Posterior vena cava (tissue), 2 donors: ENCODE data around the gene AMMECR1L. TPM values are rescaled to one million over a fixed set of nuclear protein-coding genes. Genes with fewer than 3 reads are reported as not detected.
"Not testable (repeated sequence)": the region's sequence is repeated elsewhere in the genome, so short reads cannot be mapped to it uniquely, and the experiment has no call there.

ENCODE experiments used
- DNase-seq: peaks from one replicate; pipeline ENCODE4 v3.0.0-alpha.2; 2020; ENCODE audit warnings: low spot score
- intact Hi-C, 2 donors: fragments of 100-400 bp; cut with DNase I; formaldehyde crosslinking; loops; one replicate each; pipeline versions ENCODE4 v1.14.1 to v1.14.2; 2022 to 2023
- long read RNA-seq, 2 donors: library from polyadenylated mRNA; unstranded; transcript quantifications; one replicate each; pipeline ENCODE4 v2.0.0, GENCODE V29; 2020 to 2021
- total RNA-seq, 2 donors: library from RNA; stranded (reverse); fragmentation: NEBNext Ultra II Directional; extraction: Animal tissue kit (Norgen Biotek cat#: 25700); gene quantifications; one replicate each; pipeline ENCODE4 v1.2.1, GENCODE V29; 2021
- donor health status: DM: yes; HTN: yes; CAD: no.
- donor health status: DM: yes; HTN: yes; CAD: no.

AMMECR1L gene
- 10 to 100 TPM; 14.2 to 15.4 TPM for total RNA-seq
- long read RNA-seq, donor 1, partial matches to known transcripts: 1 of 3 reads
- long read RNA-seq, donor 1, other reads (novel, unspliced or antisense): 2 of 3 reads
- long read RNA-seq, donor 2, full-length matches to known transcripts: 1 of 5 reads
- long read RNA-seq, donor 2, partial matches to known transcripts: 0 of 5 reads
- long read RNA-seq, donor 2, other reads (novel, unspliced or antisense): 4 of 5 reads

DNA sequence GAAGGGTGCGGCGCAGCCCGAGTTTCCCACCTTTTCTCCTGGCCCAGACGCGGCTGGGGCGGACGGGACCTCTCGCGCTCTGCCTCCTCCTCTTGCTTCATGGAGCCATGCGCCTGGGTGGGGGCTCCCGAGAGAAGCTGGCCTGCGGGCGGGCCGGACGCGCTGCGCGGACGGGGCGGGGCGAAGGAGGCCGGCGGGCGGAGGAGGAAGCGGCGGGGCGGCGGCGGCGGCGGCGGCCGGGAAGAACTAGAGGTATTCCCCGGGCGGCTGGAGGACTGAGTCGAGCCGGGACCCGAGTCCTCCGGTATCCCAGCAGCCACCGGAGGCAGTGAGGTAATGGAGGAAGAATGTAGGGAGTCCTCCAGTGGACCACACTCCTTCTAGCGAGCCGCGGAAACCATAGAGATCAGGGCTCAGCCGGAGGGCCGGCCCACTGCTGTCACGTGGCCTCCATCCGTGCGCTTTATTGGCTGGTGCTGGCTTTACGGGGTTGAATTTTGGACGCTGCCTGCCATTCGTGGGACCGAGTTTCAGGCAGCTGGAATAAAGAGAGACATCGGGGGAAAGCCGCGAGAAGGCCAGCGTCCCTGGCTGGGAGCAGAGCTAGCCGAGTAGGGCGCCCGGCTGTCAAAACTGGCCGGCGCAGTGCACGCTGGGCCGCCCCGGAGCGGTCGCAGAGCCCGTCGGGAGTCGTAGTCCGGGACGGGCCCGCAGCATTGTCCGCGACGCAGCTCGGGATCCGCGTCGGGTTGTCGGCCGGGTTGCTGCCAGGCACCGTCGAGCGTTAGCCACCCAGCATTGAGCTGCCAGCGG, at the start of gene AMMECR1L:
Gene AMMECR1L, minus strand, starts transcription at position 177 of the 813 bp plus-strand sequence. CDS start 11,722 bp downstream, outside the sequence.
- intact Hi-C loops: not testable (repeated sequence)
- peak; percentile 94 for DNase-seq

DNA sequence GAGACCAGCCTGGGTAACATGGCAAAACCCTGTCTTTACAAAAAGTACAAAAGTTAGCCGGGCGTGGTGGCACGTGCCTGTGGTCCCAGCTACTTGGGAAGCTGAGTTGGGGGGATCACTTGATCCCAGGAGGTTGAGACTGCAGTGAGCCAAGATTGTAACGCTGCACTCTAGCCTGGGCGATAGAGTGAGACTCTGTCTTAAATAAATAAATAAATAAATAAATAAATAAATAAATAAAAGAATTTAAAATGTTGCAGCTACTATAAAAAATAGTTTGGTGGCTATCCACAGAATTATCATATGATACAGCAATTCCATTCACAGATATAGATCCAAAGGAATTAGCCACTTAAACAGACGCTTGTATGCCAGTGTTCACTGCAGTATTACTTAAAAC, 49.6 kb upstream of the AMMECR1L start:
- intact Hi-C loops: no loop called here
- no peak for DNase-seq

DNA sequence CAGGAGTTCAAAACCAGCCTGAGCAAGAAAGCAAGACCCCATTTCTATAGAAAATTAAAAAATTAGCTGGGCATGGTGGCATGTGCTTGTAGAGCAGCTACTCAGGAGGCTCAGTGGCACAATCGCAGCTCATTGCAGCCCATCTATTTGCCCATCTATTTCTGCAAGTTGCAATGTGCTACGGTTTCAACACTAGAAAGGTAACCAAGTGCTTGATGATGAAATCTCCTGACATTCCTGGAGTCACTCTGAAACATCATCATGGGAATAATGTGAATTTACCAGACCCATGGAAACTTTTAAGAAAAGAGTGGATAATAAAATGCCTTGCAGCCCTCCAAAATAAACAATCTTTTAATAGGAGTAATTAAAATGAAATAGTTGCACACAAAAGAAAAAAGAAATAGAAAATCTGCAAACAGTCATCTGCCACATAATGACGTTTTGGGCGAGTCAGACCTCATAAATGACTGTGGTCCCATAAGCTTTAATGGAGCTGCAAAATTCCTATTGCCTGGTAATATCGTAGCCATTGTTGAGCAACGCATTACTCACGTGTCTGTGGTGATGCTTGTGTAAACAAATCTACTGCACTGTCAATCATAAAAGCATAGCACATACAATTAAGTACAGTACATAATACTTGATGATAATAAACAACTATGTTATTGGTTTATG, 46.6 kb upstream of the AMMECR1L start:
- intact Hi-C loops: no loop called here
- no peak for DNase-seq

DNA sequence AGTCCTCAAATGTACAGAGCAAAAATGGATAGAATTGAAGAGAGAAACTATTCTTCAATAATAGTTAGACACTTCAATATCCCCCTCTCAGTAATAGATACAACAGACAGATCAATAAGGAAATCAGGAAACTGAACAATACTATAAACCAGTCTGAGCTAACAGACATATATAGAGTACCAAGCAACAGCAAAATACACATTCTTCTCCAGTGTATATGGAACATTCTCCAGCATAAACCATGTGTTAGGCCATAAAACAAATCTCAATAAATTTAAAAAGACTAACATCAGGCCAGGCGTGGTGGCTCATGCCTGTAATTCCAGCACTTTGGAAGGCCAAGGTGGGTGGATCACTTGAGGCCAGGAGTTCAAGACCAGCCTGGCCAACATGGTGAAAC, 43.7 kb upstream of the AMMECR1L start:
- no peak for DNase-seq
- intact Hi-C loops: no loop called here

DNA sequence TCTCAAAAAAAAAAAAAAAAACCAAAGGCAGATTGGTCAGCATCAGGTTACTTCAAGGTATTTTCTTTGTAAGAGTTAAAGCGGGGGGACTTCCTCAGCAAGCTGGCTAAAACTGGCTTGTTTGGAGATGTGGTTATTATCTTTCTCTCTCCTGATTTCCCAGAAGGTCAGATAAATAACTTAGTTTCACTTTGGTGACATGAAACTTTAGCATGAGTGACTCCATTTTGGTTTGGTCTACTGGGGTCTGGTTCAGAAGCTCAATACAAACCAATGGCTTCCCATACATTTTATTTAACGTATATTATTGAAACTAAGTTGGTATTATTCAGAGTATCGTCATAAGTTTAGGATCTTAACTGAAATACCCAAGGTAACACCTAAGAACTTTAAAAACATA, 41.6 kb upstream of the AMMECR1L start:
- intact Hi-C loops: no loop called here
- DNase-seq: no peak

DNA sequence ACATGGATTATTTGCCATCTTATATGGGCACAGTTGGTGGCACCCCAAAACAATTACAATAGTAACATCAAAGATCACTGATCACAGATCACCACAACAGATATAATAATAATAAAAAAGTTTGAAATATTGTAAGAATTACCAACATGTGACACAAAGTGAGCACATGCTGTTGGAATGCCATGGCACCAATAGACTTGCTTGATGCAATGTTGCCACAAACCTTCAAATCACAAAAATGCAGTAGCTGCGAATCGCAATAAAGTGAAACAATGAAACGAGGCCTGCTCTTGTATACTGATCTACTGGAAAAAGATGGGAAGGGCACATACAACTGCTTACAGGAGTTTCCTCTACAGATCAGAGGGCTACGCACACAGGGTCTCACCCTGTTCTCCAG, 32.2 kb upstream of the AMMECR1L start:
- intact Hi-C loops: no loop called here
- no peak for DNase-seq

DNA sequence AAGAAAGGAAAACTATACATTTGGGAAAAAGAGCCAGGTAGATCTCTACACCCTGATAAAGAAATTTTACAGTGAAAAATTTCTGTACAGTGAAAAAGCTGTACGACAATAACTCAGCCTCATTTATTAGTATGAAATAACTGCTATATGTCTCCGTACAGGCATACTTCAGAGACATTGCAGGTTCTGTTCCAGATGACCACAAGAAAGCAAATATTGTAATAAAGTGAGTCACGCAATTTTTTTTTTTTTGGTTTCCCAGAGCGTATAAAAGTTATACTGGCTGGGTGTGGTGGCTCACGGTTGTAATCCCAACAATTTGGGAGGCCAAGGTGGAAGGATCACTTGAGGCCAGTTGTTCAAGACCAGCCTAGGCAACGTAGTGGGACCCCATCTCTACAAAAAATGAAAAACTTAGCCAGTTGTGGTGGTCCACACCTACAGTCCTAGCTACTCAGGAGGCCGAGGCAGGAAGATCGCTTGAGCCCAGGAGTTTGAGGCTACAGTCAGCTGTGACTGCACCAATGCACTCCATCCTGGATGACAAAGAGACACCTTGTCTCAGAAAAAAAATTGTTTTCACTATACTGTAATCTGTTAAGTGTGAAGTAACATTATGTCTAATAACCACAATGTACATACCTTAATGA, 28.2 kb upstream of the AMMECR1L start:
- DNase-seq: no peak
- intact Hi-C loops: no loop called here

DNA sequence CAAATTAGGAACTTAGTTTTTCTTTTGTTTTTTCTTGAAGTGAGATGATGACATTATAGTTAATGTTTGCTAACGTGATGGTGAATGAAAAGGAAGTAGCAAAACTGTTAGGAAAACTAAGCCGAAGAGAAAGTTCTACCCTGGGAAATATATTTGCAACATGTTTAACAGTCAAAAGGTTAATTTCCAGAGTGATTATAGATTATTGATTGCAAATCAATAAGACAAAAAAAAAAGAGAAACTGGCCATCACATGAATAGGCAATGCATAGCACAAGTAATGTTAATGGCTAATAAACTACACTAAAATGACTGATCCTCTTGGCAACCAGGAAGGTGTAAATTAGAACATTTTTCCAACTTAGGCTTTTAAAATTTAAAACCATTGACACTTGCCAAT, 26.0 kb upstream of the AMMECR1L start:
- intact Hi-C loops: no loop called here
- no peak for DNase-seq

DNA sequence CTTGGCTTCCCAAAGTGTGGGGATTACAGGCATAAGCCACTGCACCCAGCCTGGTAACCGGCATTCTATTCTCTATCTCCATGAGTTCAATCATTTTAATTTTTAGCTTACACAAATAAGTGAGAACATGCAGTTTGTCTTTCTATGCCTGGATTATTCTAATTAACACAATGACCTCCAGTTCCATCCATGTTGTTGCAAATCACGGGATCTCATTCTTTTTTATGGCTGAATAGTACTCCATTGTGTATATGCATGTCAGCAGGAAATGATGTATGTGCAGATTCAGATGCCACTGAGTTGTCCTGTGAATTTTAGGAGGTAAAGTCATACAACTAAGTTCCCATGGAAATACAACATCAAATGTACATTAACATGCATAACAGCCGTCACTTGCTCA, 24.7 kb upstream of the AMMECR1L start:
- no peak for DNase-seq
- intact Hi-C loops: no loop called here

DNA sequence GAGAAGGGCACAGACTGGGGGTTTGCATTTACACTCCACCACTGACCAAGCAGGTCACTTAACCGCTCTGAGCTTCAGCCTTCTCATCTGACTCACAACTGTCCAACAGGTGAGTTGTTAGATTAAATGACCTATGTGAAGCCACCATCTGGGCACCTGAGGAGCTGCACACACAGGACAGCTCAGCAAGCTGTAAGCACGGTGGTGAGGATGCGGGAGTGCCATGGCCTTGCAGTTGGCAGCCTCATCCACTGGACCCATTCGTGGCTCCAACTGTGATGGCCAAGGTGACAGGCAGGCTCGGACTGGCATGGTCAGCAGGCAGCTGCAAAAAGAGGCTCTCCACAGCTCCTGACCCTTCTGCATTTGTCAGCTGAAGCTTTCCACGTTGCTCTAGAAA, 23.3 kb upstream of the AMMECR1L start:
- DNase-seq: peak; percentile 43
- intact Hi-C loops: no loop called here

DNA sequence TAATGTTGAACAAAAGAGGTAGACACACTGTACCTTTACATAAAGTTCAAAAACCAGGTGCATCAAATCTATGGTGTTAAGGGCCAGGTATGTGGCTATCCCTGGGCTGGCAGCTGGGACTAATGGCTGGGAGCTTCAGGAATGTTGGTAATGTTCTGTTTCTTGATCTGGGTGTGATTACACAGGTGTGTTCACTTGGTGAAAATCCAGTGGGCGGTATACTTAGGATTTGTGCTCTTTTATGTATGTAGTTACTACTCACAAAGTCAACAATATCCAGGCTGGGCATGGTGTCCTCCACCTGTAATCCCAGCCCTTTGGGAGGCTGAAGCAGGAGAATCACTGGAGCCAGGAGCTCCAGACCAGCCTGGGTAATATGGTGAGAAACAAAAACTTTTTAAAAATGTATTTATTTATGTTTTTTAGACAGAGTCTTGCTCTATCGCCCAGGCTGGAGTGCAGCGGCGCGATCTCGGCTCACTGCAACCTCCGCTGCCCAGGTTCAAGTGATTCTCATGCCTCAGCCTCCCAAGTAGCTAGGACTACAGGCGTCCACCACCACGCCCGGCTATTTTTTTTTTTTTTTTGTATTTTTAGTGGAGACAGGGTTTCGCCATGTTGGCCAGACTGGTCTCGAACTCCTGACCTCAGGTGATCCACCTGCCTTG, 22.1 kb upstream of the AMMECR1L start:
- peak; percentile 29 for DNase-seq
- intact Hi-C loops: loop anchor here in 1 of 2 donors (2.0 kb wide), 1 partner anchor 23 kb away; no protein-coding TSS in a partner anchor

DNA sequence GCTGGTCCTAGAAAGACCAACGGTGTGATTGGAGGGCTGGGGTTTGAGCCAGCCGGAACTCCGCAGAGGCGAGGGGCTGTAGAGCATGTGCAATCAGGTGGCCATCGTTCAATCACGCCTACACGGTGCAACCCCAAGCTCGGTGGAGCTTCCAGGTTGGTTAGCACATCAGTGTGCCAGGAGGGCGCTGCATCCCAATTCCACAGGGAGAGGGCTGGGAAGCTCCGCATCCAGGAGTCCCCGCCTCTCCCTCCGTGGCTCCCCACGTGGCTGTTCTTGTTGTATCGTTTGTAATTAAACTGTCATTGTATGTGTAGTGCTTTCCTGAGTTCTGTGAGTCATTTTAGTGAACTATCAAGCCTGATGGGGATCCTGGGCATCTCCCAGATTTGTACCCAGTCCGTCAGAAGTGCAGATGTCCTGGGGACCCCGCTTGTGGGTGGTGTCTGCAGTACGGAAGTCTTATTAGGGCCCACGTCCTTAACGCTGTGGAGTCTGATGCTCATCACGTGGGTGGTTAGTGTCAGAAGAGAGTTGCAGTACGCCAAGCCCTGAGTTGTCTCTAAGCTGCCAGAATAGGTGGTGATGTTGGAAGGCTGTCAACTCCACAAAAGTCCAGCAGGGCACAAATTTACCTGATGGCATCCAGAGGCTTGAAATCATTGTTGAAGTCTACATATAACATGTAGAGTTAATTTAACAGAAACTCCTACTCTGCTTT, 20.6 kb upstream of the AMMECR1L start:
- intact Hi-C loops: loop anchor here in 1 of 2 donors (2.0 kb wide), 1 partner anchor 24 kb away; no protein-coding TSS in a partner anchor
- DNase-seq: peak; percentile 64

DNA sequence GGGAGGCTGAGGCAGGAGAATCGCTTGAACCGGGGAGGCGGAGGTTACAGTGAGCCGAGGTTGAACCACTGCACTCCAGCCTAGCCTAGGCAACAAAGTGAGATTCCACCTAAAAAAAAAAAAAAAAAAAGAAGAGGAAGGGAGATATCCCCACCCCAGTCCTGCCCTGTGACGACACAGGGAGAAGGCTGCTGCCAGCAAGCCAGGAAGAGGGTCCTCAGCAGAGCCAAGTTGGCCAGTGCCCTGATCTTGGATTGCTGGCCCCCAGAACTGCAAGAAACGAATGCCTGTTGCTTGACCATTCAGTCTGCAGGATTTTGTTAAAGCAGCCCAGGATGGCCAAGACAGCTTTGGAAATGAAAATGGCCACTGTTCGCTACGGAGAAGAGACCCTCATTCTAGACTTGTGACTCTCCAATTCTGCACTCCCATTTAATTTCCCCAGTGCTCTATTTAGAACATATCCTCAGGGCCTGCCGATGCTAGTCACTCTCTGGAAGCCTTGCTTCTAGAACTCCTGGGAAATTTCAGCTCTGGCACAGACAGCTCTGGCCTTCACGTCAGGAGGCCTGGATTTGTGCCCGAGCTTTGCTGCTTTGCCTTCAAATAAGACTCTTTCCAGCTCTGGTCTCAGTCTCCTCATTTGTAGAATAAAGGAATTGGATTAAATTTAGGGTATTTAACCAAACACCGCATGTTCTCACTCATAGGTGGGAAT, 15.7 kb upstream of the AMMECR1L start:
- peak; percentile 91 for DNase-seq
- intact Hi-C loops: no loop called here

DNA sequence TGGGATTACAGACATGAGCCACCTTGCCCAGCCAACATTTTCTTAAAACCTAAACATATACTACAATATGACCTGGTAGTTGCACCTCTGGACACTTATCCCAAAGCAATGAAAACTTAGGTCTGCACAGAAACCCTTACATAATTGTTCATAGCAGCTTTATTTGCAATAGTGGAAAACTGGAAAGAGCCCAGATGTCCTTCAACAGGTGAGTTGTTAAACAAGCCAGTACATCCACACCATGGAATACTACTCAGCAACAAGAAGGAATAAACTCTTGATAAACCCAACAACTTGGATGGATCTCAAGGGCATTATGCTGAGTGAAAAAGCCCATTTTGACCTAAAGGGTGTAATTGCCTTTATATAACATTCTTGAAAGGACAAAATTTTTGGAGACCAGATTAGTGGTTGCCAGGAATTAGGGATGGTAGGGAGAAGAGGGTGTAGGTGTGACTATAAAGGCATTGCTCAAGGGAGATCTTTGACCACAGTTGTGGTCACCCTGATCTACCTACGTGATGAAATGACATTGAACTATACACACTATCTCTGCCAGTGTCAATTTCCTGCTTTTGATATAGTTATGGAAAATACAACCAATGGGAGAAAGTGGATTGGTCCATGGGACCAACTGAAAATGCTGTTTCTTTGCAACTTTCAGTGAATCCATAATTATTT, 11.9 kb upstream of the AMMECR1L start:
- no peak for DNase-seq
- intact Hi-C loops: no loop called here

DNA sequence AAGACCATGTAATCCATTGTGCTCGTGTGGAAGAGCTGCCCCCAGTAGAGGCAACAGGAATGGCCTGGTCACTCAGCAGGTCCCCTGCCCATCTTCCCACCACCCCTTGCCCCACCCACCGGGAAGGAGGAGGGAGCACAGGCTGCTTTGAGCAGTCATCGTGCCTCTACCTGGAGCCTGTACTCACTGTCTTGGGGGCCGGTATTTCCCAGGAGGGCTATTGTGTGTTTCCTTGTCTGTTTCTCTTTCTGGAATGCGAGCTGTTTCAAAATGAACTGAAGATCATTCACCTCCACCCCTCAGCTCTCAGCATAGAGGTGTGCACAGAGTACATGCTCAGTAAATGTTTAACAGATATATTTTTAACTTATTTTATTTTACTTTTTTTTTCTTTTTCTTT, 7.7 kb upstream of the AMMECR1L start:
- peak; percentile 23 for DNase-seq
- intact Hi-C loops: no loop called here

DNA sequence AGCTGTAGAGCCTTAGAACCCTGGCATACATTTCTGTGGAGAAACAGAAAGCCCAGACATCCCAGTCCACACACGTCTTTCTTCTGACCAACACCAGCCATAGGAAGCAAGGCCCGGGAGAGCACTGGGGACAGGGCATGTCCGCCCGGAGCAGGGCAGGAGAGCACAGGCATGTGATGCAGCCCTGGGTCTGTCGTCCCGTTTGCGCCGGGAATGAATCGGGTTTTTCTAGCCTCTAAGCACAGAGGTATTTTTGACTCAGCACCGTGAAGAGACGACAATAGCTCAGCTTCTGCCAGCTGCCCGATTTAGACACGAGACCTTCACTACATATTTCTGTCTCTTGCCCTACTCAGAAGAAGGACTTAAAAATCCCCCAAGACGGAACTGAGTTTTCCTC, 7.3 kb upstream of the AMMECR1L start:
- intact Hi-C loops: no loop called here
- peak; percentile 53 for DNase-seq

DNA sequence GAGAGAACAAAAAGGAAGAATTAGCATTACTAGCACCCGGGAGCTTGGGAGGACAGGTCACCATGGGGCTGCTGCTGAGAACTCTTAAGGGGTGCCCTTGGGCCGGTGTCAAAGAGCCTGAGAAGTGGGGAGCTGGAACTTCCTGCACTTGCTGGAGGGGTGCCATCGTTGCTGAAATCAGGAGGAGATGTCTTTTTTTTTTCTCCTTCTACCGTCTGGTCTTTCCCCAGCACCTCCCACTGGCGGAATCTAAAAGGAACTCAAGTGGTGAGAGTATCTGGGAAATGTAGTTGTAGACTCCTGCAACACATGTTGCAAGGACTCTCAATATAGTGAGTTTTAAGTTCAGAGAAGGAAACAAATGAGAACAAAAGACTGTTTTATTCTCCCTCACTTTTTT, 6.1 kb upstream of the AMMECR1L start:
- peak; percentile 20 for DNase-seq
- intact Hi-C loops: no loop called here
